A549 treated with Mapracorat at 1 μM for 4 hours (cell line): ENCODE results near the gene STK11. TPM values are rescaled to one million over a fixed set of nuclear protein-coding genes. Genes with fewer than 3 reads are reported as not detected.

ENCODE experiments used
- total RNA-seq: library from RNA; stranded (reverse); fragments of 200-300 nt; extraction: Qiagen RNA extraction; gene quantifications from 5 replicates; pipeline ENCODE4 v1.2.3, GENCODE V29; 2022

Gene STK11, protein sequence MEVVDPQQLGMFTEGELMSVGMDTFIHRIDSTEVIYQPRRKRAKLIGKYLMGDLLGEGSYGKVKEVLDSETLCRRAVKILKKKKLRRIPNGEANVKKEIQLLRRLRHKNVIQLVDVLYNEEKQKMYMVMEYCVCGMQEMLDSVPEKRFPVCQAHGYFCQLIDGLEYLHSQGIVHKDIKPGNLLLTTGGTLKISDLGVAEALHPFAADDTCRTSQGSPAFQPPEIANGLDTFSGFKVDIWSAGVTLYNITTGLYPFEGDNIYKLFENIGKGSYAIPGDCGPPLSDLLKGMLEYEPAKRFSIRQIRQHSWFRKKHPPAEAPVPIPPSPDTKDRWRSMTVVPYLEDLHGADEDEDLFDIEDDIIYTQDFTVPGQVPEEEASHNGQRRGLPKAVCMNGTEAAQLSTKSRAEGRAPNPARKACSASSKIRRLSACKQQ
- 31.4 to 37.3 TPM (median 35.9 TPM) in 5 replicates for total RNA-seq

DNA sequence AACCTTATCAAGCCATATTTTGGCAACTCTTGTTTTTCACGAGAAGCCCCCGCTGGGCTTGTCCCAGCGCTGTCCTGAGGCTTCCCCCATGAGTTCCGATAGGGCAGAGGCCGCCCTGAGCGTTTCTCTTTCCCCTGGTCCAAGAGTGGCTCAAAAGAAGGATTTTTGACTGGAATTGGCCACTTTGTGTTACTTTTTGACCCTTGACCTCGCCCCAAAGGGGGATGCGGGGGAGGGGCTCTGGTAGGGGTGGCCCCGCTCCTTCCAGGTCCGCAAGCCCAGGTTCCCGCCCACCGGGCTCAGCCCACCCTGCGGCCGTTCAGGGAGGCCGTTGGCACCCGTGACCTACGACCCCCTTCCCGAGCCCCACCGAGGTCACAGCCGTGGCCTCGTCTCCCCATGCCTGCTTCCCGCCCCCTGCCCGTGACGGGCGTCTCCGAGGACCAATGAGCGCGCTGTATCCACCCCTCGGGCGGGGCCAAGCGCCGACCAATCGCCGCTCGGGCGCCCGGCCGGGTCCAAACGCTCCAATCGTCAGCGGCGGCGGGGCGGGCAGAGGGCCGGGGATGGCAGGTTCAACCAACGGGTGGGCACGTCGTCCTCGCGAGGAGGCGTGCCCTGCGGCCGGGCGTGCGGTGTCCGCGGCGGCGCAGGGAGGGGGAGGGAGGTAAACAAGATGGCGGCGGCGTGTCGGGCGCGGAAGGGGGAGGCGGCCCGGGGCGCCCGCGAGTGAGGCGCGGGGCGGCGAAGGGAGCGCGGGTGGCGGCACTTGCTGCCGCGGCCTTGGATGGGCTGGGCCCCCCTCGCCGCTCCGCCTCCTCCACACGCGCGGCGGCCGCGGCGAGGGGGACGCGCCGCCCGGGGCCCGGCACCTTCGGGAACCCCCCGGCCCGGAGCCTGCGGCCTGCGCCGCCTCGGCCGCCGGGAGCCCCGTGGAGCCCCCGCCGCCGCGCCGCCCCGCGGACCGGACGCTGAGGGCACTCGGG lies at the start of gene STK11:
Gene STK11, plus strand, starts transcription at position 665 of the 986 bp plus-strand sequence. CDS start 1,136 bp downstream, outside the sequence.

DNA sequence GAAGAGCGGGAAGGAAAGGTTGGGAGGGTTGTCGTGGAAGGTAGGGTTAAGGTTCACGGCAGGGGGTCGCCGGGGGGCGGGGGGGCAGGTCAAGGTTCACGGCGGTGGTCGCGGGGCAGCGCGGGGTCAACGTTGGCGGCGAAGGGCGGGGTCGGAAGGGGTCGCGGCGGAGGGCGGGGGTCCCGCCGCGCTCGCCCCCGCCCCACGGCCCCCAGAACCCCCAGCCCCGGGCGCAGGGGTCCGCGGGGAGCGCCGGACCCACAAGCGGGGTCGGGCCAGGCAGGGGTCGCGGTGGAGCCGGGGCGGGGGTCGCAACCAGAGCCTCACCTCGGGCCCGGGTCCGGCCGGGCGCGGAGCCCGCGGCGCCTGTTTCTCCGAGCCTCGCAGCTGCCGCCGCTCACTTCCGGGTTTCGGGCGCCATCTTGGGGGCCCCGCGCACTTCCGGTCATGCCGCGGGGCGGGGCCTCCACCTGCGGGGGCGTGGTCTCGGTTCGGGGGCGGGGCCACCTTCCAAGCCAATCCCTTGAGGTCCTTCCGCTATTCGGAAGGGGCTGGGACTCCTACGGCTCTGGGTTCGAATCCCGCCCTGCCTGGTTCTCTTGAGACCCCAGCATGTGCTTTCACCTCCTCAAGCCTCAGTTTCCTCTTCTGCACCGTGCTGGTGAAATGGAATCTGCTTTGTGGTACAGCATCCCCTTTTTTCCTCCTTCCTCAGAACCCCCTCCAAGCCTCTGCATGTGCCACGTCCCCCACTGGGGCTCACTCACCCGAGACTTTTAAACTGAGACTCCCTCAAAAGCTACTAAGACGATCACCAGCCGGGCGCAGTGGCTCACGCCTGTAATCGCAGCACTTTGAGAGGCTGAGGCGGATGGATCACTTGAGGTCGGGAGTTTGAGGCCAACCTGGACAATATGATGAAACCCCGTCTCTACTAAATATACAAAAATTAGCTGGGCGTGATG lies 31.5 kb upstream of the STK11 start, which contains the start of gene SBNO2:
Gene SBNO2, minus strand, starts transcription at position 424 of the 965 bp plus-strand sequence. CDS start 19,992 bp downstream, outside the sequence.

DNA sequence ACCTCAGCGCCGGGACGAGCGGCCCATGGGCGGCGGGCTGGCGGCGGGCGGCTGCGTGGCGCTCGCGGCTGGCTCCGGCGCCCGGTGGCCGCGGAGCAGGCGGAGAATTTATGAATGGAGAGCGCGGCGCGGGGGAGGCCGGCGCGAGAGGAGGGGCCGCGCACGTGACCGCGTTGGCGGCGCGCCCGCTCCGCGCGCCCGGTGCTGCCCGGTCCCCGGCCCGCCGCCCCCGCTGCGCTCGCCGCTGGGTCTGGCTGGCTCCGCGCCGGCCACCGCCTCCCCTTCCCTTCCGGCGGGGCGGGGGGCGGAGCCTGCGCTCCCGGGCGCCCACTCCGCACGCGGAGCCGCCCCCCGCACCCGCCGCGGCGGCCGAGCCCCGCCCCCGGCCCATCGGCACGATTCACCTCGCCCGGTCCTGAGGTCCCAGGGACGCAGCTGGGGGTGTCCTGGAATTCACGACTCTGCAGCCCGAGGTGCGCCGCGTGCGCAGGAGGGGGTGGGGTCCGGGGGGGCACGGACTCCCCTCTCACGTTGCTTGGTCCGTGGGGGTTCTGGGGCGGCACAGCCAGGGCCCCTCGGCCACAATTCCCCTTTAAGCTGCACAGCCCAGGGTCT lies 32.3 kb downstream of the STK11 start, which contains the start of gene CBARP:
Gene CBARP, minus strand, starts transcription at position 252 of the 615 bp plus-strand sequence. CDS start 1,905 bp downstream, outside the sequence.

DNA sequence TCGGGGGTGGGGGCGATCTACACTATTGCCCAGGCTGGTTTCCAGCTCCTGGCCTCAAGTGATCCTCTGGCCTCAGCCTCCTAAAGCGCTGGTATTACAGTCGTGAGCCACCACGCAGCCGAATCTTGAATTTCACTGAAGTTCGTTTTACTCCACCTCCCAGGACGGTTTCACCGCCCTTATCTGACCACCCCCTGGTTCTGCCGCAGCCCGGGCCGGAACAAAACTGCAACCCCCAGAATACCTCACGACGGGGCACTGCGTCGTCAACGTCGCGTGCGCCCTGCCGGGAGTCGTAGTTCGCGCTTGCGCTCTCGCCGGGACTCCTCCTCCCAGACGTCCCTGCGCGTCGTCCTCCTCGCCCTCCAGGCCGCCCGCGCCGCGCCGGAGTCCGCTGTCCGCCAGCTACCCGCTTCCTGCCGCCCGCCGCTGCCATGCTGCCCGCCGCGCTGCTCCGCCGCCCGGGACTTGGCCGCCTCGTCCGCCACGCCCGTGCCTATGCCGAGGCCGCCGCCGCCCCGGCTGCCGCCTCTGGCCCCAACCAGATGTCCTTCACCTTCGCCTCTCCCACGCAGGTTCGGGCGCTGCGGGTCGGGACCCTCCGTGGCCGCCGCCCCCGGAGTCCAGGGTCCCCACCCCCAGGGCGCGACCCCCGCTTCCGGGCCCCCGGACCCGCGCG lies 36.0 kb downstream of the STK11 start, which contains the start of gene ATP5F1D:
Gene ATP5F1D, plus strand, starts transcription at position 335 of the 679 bp plus-strand sequence. Its CDS starts 100 bp downstream, at position 435.

DNA sequence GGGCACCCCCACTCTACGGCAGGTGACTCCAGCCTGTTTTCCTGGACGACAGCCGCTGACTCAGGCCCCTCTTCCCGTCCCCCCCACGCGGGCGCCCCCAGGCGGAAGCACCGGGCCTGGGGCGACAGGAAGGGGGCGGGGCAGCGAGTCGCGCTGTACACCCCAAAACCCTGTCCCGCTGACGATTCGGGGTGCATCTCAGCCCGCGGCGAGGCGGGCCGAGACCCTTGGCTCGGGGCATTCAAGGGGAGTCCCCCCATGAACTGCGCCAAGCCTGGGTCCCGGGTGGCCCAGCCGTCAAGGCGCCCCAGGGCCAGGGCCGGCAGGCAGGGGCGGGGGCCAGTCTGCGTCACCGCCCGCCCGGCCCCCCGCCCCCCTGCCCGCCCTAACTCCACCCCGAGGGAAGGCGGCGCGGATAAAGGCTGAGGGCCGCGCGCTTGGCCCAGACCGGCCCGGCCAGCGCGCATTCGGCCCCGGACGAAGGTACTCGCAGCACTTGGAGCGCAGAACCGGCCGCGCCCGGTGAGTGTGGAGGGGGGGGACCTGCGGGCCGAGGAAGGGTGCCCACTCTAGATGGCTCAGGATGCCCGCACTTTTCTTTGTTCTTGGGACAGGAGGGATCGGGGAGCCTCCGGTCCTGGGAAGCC lies 42.7 kb downstream of the STK11 start, which contains the start of gene MIDN:
Gene MIDN, plus strand, starts transcription at position 445 of the 647 bp plus-strand sequence. CDS start 1,714 bp downstream, outside the sequence.

DNA sequence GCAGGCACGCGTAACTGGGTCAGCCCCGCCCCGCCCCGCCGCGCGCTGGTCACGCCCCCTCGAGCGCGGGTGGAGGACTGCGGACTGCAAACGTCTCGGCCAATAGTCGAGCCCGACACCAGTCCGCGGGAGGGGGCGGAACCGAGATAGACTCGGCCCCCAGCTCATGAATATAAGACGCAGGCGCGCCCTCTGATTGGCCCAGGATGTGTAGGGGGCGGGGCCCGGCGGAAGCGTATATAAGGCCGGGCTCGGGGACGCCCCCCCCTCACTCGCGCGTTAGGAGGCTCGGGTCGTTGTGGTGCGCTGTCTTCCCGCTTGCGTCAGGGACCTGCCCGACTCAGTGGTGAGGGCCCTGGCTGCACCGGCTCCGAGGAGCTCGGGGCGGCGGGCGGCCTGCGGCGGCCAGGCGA lies 63.5 kb downstream of the STK11 start, which contains the start of gene CIRBP:
Gene CIRBP, plus strand, starts transcription at position 268 of the 413 bp plus-strand sequence. CDS start 1,602 bp downstream, outside the sequence.

DNA sequence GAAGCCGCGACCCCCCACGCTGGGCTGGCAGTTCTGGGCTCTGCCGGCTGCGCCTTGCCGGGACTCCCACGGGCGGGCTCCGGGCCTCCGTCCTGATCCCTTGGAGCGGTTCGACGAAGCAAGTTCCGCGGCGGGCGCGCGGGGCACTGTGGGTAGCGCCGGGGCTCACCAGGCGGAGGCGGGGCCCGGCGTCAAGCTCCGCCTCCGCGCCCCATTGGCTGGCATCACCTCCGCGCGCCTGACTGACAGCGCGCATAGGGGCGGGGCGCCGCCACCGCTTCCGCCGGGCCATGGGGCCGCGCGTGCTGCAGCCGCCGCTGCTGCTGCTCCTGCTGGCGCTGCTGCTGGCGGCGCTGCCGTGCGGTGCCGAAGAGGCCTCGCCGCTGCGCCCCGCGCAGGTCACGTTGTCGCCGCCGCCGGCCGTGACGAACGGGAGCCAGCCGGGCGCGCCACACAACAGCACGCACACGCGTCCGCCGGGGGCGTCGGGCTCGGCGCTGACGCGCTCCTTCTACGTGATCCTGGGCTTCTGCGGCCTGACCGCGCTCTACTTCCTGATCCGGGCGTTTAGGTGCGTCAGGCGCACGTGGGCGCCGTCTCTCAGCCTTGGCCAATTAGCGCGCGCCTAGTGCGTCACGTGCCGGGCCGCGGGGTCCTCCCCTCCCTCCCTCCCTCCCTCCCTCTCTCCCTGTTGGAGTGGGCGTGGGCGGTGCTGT lies 69.8 kb downstream of the STK11 start, which contains the start of gene FAM174C:
Gene FAM174C, plus strand, starts transcription at position 271 of the 716 bp plus-strand sequence. Its CDS starts 20 bp downstream, at position 291.

Other genes starting within 250 kb of the STK11 start
- gene WDR18, start 221.4 kb upstream of the STK11 start, total RNA-seq: 40.8 to 72.1 TPM (median 67.5 TPM) in 5 replicates
- gene GRIN3B, start 205.4 kb upstream of the STK11 start, total RNA-seq: 1.8 to 5.0 TPM (median 2.5 TPM) in 5 replicates
- gene TMEM259, start 184.7 kb upstream of the STK11 start, total RNA-seq: 71.4 to 134 TPM (median 123 TPM) in 5 replicates
- gene RNU6-2, start 184.3 kb upstream of the STK11 start, total RNA-seq: not detected in 5 replicates
- 66.3 to 85.2 TPM (median 76.4 TPM) in 5 replicates for gene CNN2, start 179.2 kb upstream of the STK11 start, total RNA-seq
- 8.7 to 16.2 TPM (median 12.6 TPM) in 5 replicates for gene ABCA7, start 165.7 kb upstream of the STK11 start, total RNA-seq
- gene ARHGAP45, start 138.6 kb upstream of the STK11 start, total RNA-seq: 1.9 to 4.3 TPM (median 4.1 TPM) in 5 replicates
- 206 to 247 TPM (median 231 TPM) in 5 replicates for gene POLR2E, start 110.4 kb upstream of the STK11 start, total RNA-seq
- 425 to 512 TPM (median 484 TPM) in 5 replicates for gene GPX4, start 101.8 kb upstream of the STK11 start, total RNA-seq
- 23.2 to 39.6 TPM (median 36.2 TPM) in 5 replicates for gene SBNO2, start 31.5 kb upstream of the STK11 start, total RNA-seq
- gene CBARP, start 32.2 kb downstream of the STK11 start, total RNA-seq: 2.2 to 4.6 TPM (median 4.4 TPM) in 5 replicates
- 76.6 to 174 TPM (median 172 TPM) in 5 replicates for gene ATP5F1D, start 36.0 kb downstream of the STK11 start, total RNA-seq
- 42.8 to 54.2 TPM (median 50.7 TPM) in 5 replicates for gene MIDN, start 42.8 kb downstream of the STK11 start, total RNA-seq
- 94.0 to 177 TPM (median 104 TPM) in 5 replicates for gene CIRBP, start 63.6 kb downstream of the STK11 start, total RNA-seq
- gene FAM174C, start 69.8 kb downstream of the STK11 start, total RNA-seq: 43.0 to 92.1 TPM (median 78.4 TPM) in 5 replicates
- 1.5 to 2.4 TPM (median 1.7 TPM) in 5 replicates for gene EFNA2, start 80.1 kb downstream of the STK11 start, total RNA-seq
- gene NDUFS7, start 178.1 kb downstream of the STK11 start, total RNA-seq: 70.5 to 76.7 TPM (median 73.9 TPM) in 5 replicates
- 27.5 to 43.7 TPM (median 40.5 TPM) in 5 replicates for gene GAMT, start 195.8 kb downstream of the STK11 start, total RNA-seq
- 74.9 to 108 TPM (median 102 TPM) in 5 replicates for gene DAZAP1, start 201.8 kb downstream of the STK11 start, total RNA-seq
- 1,432 to 1,976 TPM (median 1,893 TPM) in 5 replicates for gene RPS15, start 232.6 kb downstream of the STK11 start, total RNA-seq
- 0.64 to 2.7 TPM (median 1.8 TPM) in 5 replicates for gene APC2, start 244.3 kb downstream of the STK11 start, total RNA-seq